Measurements from ENCODE around the gene BSG. TPM values are rescaled to one million over a fixed set of nuclear protein-coding genes. Genes with fewer than 3 reads are reported as not detected.
A peak's percentile ranks its signal among the peaks of the same experiment; 100 is the strongest.

Gene BSG
- total and polyA plus RNA-seq, 2 experiments from 2014 or later, result 957 to 973 TPM

DNA sequence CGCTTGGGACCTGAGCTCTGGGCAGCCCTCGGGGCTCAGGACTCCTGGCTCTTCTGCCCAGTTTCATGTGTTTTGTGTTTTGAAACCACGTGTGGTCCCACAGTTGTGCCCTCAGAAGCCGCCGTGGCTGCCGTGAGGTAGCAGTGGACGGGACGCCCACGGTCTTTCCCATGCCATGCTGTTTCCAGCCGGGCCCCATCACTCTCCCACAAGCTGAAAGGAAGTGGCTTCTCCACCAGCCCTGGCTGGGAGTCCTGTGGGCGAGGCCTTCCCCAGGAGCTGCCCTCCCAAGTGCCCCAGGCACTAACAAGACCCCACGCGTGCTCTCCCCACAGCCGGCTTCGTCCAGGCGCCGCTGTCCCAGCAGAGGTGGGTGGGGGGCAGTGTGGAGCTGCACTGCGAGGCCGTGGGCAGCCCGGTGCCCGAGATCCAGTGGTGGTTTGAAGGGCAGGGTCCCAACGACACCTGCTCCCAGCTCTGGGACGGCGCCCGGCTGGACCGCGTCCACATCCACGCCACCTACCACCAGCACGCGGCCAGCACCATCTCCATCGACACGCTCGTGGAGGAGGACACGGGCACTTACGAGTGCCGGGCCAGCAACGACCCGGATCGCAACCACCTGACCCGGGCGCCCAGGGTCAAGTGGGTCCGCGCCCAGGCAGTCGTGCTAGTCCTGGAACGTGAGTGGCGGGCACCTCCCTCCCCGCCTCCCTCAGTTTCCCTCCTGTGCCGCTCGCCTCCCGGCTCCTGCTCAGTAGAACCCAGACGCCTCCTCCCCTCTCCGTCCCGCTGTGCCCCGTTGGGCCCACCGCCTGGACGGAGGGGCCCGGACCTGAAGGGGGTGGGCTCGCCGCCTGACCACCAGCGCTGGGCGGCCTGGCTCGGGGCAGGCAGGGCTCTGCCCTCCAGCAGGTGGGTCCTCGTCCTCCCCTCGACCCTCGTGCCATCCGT, 5.3 kb downstream of the BSG start:
- Mint-ChIP-seq H3K27me3 (ENCODE audit: insufficient read depth, low read depth, poor library complexity) (peaks cover 20% of the 10 kb centered on the region), H3K4me3 (no peak overlapping the region), H3K9me3 (no peaks in the 10 kb centered on the region), H3K27ac (no peak overlapping the region), H3K36me3 (ENCODE audit: low read depth) (peaks cover 32% of the 10 kb centered on the region), H3K4me1 (peaks cover 19% of the 10 kb centered on the region)
- peaks cover 11% of the 10 kb centered on the region; the same call in 1 of the 2 replicates for H3F3A ChIP-seq (replicated peaks; ENCODE audit: low read depth)
- H2AFZ ChIP-seq, result no peak overlapping the region
- TF ChIP-seq, protein P1, sequence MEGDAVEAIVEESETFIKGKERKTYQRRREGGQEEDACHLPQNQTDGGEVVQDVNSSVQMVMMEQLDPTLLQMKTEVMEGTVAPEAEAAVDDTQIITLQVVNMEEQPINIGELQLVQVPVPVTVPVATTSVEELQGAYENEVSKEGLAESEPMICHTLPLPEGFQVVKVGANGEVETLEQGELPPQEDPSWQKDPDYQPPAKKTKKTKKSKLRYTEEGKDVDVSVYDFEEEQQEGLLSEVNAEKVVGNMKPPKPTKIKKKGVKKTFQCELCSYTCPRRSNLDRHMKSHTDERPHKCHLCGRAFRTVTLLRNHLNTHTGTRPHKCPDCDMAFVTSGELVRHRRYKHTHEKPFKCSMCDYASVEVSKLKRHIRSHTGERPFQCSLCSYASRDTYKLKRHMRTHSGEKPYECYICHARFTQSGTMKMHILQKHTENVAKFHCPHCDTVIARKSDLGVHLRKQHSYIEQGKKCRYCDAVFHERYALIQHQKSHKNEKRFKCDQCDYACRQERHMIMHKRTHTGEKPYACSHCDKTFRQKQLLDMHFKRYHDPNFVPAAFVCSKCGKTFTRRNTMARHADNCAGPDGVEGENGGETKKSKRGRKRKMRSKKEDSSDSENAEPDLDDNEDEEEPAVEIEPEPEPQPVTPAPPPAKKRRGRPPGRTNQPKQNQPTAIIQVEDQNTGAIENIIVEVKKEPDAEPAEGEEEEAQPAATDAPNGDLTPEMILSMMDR (conservative IDR thresholded peaks at IDR 0.05; ENCODE audit: low read depth in 2 of 2), result peak; percentile 24 to 42; a peak in 3 of 4 replicates
- TF ChIP-seq ZNF114 (CRISPR knock-in tag; IDR thresholded peaks at IDR 0.05), result no peak
- no peak for TF ChIP-seq ZNF331 (CRISPR knock-in tag; IDR thresholded peaks at IDR 0.05; ENCODE audit: low read depth)
- no peaks in the 10 kb centered on the region for H3K9me2 ChIP-seq (ENCODE audit: insufficient read depth)
- H3K27me3 ChIP-seq (ENCODE audit: insufficient read depth), result no peaks in the 10 kb centered on the region
- peaks cover 76% of the 10 kb centered on the region for H3K79me2 ChIP-seq (replicated peaks; ENCODE audit: insufficient read depth)
- ATAC-seq (peak; percentile 8), DNase-seq (ENCODE audit: low spot score) (peak; percentile 44)
- no peak overlapping the region for H3K4me2 ChIP-seq
- H4K20me1 ChIP-seq (replicated peaks; ENCODE audit: insufficient read depth), result peaks cover 56% of the 10 kb centered on the region
- no peak overlapping the region for H3K4me3 ChIP-seq
- peaks cover 18% of the 10 kb centered on the region for H3K4me1 ChIP-seq (ENCODE audit: insufficient read depth)
- H3K36me3 ChIP-seq (ENCODE audit: insufficient read depth), result no peaks in the 10 kb centered on the region; the same call in 1 of the 2 replicates
- H3K27ac ChIP-seq (ENCODE audit: low read depth), result no peak overlapping the region

DNA sequence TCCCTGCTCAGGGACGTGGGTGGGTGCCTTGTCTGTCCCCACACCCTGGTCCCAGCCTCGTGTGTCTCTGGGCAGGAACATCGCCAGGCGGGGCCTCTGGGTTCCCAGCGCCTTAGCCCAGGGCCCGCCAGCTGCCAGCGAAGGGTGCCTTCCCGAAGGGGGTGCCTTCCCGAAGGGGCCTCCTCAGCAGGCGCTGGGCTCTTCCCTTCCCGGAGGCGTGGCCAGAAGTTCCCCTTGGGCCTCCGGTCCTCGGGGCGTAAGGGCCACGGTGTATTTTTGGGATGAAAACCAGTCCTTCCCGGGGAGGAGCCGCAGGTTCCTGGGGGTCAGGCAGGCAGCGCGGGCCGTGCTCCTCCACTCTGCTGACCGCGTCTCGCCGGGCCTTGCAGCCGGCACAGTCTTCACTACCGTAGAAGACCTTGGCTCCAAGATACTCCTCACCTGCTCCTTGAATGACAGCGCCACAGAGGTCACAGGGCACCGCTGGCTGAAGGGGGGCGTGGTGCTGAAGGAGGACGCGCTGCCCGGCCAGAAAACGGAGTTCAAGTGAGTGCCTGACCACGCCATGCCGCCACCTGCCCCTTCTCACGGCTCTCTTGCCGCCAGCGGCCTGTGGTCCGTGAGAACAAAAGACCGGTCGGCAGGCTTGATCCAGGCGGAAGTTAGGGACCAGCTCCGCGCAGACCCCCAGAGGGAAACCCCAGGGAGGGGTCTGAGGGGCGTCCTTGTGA, 6.9 kb downstream of the BSG start:
- no peak overlapping the region for H3K4me2 ChIP-seq
- peaks cover 46% of the 10 kb centered on the region for H4K20me1 ChIP-seq (replicated peaks; ENCODE audit: insufficient read depth)
- H3K79me2 ChIP-seq (replicated peaks; ENCODE audit: insufficient read depth), result peaks cover 60% of the 10 kb centered on the region
- TF ChIP-seq, protein P2, sequence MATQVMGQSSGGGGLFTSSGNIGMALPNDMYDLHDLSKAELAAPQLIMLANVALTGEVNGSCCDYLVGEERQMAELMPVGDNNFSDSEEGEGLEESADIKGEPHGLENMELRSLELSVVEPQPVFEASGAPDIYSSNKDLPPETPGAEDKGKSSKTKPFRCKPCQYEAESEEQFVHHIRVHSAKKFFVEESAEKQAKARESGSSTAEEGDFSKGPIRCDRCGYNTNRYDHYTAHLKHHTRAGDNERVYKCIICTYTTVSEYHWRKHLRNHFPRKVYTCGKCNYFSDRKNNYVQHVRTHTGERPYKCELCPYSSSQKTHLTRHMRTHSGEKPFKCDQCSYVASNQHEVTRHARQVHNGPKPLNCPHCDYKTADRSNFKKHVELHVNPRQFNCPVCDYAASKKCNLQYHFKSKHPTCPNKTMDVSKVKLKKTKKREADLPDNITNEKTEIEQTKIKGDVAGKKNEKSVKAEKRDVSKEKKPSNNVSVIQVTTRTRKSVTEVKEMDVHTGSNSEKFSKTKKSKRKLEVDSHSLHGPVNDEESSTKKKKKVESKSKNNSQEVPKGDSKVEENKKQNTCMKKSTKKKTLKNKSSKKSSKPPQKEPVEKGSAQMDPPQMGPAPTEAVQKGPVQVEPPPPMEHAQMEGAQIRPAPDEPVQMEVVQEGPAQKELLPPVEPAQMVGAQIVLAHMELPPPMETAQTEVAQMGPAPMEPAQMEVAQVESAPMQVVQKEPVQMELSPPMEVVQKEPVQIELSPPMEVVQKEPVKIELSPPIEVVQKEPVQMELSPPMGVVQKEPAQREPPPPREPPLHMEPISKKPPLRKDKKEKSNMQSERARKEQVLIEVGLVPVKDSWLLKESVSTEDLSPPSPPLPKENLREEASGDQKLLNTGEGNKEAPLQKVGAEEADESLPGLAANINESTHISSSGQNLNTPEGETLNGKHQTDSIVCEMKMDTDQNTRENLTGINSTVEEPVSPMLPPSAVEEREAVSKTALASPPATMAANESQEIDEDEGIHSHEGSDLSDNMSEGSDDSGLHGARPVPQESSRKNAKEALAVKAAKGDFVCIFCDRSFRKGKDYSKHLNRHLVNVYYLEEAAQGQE (IDR thresholded peaks at IDR 0.05; ENCODE audit: unreplicated experiment), result no peak
- TF ChIP-seq, protein P1 (conservative IDR thresholded peaks at IDR 0.05; ENCODE audit: low read depth in 2 of 2), result no peak
- no peak for TF ChIP-seq NANOG (IDR thresholded peaks at IDR 0.05; ENCODE audit: borderline replicate concordance)

More for the DNA sequence above, 6.9 kb downstream of the BSG start:
- H3K27ac ChIP-seq (ENCODE audit: low read depth), result no peak overlapping the region
- no peak overlapping the region for H2AFZ ChIP-seq
- Mint-ChIP-seq H3K9me3 (no peaks in the 10 kb centered on the region), H3K27ac (no peak overlapping the region), H3K27me3 (ENCODE audit: insufficient read depth, low read depth, poor library complexity) (peaks cover 20% of the 10 kb centered on the region), H3K4me1 (peaks cover 20% of the 10 kb centered on the region), H3K36me3 (ENCODE audit: low read depth) (peaks cover 31% of the 10 kb centered on the region), H3K4me3 (no peak overlapping the region)
- H3K36me3 ChIP-seq (ENCODE audit: insufficient read depth), result no peaks in the 10 kb centered on the region; the same call in 1 of the 2 replicates
- no peaks in the 10 kb centered on the region for H3K27me3 ChIP-seq (ENCODE audit: insufficient read depth)
- no peak for ATAC-seq
- H3K4me3 ChIP-seq, result no peak overlapping the region
- peaks cover 24% of the 10 kb centered on the region for H3F3A ChIP-seq (replicated peaks; ENCODE audit: low read depth)
- no peaks in the 10 kb centered on the region for H3K9me2 ChIP-seq (ENCODE audit: insufficient read depth)
- no peak for DNase-seq (ENCODE audit: low spot score)
- peaks cover 10% of the 10 kb centered on the region for H3K4me1 ChIP-seq (ENCODE audit: insufficient read depth)
